ENCODE data around the gene CHRNB2.

- TF ChIP-seq CTCF (IDR thresholded peaks at IDR 0.05; ENCODE audit: extremely low read depth in 1 of 2, insufficient read depth in 1 of 2, low read depth in 1 of 2, low read length in 2 of 2) (no peak), POLR2A (IDR thresholded peaks at IDR 0.05; ENCODE audit: low read depth, low read length) (no peak), EZH2 (IDR thresholded peaks at IDR 0.05; ENCODE audit: borderline replicate concordance, low read depth, low read length, severe bottlenecking) (no peak), JUN (IDR thresholded peaks at IDR 0.05; ENCODE audit: borderline replicate concordance, insufficient read depth, insufficient read length, low read depth) (no peak), MYC (IDR thresholded peaks at IDR 0.05; ENCODE audit: low read depth, low read length) (no peak), MAX (IDR thresholded peaks at IDR 0.05; ENCODE audit: insufficient read depth, insufficient read length) (no peak), FOS (IDR thresholded peaks at IDR 0.05; ENCODE audit: borderline replicate concordance, insufficient read depth, low read length) (no peak), POLR2AphosphoS5 (IDR thresholded peaks at IDR 0.05; ENCODE audit: insufficient read depth, low read depth, low read length) (no peak)
Observed at GRCh38 chr1:154595621-154596020, 28.0 kb downstream of the CHRNB2 start.
